Stimulated activated CD4-positive, alpha-beta T cell treated with anti-CD3 and anti-CD28 coated beads, TNF-alpha, amount 100 ng/mL, for 48 hours (primary cell): ENCODE measurements around the gene LILRA6.
"Not testable (repeated sequence)": the region's sequence is repeated elsewhere in the genome, so short reads cannot be mapped to it uniquely, and the experiment has no call there.

Experiments
- DNase-seq, 3 donors: peaks; one replicate each; pipeline ENCODE4 v3.0.0-alpha.2; 2020; ENCODE audit warnings: low read depth in 3 of 3

The LILRA6 gene

GRCh38 chr19:54231077-54231931 is 11.3 kb downstream of the LILRA6 start:
- peak; percentile 66 to 93 (median 82) for DNase-seq

- no peak for DNase-seq
Measured at GRCh38 chr19:54230031-54230430, 12.6 kb downstream of the LILRA6 start.

DNA sequence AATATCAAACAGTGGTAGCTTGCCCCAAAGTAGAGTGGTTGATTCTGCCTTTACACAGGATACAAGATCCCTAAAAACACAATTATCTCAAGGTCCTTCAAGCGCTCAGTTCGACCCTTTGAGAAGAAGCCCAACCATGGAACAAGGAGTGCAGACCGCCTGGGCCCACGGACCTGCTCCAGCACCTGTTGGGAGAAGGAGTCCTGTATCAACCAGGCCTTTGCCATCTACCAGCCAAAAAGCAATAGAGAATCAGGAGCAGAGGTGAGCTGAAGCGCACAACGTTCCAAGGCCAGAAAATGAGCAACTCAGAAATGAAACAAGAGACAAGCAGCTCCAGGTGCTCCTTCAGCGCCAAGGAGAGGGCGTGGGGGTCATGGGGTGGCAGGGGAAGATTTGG is 13.4 kb downstream of the LILRA6 start:
- DNase-seq: no peak

GRCh38 chr19:54224619-54225018 is 18.0 kb downstream of the LILRA6 start:
- not testable (repeated sequence) for DNase-seq

DNA sequence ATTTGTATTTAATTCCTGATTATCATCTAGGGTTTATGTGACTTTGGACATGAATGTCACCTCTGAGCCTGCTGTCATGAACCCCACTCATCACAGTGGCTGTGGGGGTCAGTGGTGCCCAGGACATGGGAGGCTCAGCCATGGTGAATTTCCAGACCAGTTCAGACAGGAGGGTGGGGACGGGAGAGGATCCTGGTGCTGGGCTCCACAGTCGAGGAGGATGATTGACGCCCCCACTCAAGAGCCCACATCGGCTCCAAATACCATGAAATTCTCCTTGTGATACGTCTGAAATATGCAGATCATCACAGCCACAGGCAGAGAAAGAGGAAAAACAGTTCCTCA is 18.7 kb downstream of the LILRA6 start:
- DNase-seq: not testable (repeated sequence)

DNA sequence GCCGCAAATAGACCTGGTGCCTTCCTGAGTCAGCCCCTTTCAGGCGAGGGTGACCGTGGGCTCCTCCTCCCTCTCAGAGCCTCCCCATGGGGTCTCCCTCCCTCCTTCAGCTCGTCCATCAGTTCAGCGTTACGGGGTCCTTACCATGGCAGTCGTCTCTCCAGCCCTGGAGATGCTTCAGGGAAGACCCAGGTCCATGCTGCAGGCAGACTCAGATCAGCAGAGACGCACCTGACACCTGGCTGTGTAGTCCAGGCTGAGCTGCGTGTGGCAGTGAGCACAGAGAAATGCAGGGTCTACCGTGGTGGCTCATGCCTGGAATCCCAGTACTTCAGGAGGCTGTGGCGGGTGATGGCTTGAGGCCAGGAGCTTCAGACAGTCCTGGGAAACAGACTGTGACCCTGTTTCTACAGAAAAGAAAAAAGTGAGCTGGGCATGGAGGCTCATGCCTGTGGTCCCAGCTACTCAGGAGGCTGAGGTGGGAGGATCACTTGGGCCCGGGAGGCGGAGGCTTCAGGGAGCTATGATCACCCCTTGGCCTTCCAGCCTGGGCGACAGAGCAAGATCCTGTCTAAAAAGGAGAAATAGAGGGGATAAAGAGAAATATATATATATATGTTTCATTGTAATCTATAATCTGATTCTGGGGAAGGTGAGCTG is 19.2 kb downstream of the LILRA6 start:
- not testable (repeated sequence) for DNase-seq

- not testable (repeated sequence) for DNase-seq
Measured at GRCh38 chr19:54222474-54223276, 19.9 kb downstream of the LILRA6 start, which contains the start of gene LILRB3. Gene LILRB3 (minus strand): TSS chr19:54223007. CDS start chr19:54222976, 31 bp downstream.

DNA sequence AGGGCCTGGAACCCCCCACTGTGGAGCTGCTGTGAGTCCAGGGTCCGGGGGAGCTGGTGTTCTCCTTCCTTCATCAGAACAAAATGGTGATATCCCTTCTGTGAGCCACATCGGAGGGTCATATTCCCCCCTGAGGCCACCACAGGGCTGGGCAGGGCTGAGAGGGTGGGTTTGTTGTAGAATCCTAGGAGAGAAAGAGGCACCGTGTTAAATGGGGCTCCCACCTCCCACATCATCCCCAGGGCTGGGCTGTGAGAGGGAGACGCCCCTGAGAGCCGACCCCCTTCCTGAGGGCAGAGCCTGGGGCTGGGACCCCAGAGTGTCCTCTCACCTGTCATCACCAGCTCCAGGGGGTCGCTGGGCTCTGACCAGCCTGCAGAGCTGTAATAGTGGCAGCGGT is 20.6 kb downstream of the LILRA6 start:
- DNase-seq: not testable (repeated sequence)

DNA sequence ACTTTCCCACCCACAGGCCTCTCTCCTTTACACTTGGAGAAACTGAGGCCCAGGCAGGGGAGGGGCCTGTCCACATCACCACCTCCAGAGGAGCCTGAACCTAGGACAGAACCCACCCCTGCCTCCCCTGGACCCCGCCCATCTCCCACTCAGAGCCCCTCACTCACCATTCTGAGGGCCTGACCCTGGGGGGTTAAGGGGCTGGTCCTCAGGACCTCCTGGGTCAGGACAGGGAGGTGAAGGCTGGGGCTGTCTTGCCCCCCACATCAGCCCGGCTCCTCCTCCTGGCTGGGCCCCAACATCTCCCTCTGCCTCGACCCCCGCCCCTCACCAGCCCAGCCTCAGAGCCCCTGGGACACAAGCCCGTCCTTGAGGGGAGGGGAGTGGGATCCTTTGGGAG is 22.9 kb downstream of the LILRA6 start:
- not testable (repeated sequence) for DNase-seq

DNA sequence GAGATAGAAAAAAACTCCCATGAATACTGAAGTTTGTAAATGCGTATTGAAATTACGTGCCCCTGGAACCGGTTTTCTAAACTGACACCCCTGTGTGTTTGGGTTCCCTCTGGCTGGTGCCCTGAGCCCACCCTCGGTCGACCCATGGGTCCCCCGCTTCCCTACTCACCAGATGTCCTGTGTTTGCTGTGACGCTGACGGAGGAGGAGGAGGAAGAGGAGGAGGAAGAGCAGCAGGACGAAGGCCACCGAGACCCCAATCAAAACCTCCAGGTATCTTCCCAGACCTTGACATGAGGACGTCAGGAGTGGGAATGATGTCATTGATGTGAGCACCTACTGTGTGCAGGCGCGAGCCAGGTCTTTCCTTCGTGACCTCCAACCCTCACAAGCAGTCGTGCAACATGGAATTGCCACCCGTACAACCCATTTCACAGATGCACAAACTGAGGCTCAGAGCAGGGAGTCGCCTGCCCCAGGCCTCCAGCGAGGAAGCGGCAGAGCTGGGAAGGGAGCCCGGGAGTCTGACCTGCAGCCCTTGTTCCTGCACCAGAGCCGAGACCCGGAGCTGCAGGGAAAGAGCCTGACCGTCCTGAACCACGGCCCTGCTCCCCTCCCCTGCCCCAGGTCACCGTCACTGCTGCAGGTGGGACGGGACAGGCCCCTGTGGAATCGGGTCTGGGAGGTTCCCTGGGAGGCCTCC is 23.5 kb downstream of the LILRA6 start:
- no peak for DNase-seq

DNA sequence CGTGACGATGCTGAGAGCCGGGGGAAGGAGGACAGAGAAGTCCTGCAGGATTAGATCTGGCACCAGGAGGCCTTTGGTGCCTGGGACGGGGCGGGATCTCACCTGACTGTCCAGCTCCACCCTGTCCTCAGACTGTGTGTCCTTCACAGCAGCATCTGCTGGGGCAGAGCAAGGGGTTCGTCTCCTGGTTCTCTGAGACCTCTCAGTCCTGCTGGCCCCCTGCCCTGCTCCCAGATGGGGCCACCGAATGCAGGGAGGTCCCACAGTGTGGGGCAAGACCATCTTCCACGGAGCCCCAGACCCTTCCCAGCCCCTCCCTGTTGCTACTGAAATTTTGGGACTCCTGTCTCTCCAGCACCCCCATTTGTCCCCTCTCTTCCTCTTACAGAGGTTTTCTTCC is 24.3 kb downstream of the LILRA6 start:
- no peak for DNase-seq

DNA sequence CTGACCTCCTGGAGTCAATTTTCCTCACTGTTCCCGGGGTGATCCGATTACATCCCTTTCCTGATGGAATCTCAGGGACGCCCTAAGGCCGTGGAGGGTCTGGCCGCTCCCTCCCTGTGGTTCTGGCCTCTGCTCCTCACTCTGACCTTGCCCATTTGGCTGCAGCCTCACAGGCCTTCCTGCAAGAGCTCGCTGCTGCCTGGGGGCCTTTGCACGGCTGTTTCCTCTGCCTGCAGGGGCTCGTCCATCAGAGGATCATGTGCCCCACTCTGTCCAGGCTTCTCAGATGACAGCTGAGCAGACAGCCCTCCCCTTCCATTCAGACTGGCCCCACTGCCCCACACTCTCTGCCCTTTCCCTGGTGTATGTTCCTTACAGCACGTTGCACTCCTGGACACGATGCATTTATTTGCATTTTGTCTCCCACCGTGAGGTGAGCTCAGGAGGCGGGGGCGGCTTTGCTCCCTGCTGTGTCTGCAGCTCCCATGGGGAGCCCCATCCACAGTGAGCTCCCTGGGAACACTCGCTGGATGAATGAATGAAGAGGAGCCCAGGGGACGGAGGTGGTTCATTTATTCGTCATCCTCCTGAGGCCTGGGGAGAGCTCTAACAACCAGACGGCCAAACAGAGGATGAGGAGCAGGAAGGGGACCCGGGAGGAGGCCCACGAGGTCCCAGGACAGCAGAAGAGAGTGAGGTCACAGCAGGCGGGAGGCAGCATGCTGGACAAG is 24.9 kb downstream of the LILRA6 start:
- not testable (repeated sequence) for DNase-seq

GRCh38 chr19:54216869-54217268 is 25.7 kb downstream of the LILRA6 start:
- no peak for DNase-seq

DNA sequence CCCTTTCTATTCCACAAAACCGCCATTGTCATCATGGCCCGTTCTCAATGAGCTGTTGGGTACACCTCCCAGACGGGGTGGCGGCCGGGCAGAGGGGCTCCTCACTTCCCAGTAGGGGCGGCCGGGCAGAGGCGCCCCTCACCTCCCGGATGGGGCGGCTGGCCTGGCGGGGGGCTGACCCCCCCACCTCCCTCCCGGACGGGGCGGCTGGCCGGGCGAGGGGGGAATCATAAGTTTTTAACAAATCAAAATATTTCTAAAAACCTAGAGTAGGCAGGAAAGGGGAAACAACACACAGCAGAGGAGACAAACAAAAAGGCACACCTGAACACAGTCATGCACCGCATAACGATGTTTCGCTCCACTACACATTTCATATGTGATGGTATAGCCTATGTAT is 27.9 kb downstream of the LILRA6 start:
- not testable (repeated sequence) for DNase-seq

- not testable (repeated sequence) for DNase-seq
Measured at GRCh38 chr19:54214217-54214616, 28.4 kb downstream of the LILRA6 start.

- no peak for DNase-seq
Measured at GRCh38 chr19:54211235-54211634, 31.4 kb downstream of the LILRA6 start.

DNA sequence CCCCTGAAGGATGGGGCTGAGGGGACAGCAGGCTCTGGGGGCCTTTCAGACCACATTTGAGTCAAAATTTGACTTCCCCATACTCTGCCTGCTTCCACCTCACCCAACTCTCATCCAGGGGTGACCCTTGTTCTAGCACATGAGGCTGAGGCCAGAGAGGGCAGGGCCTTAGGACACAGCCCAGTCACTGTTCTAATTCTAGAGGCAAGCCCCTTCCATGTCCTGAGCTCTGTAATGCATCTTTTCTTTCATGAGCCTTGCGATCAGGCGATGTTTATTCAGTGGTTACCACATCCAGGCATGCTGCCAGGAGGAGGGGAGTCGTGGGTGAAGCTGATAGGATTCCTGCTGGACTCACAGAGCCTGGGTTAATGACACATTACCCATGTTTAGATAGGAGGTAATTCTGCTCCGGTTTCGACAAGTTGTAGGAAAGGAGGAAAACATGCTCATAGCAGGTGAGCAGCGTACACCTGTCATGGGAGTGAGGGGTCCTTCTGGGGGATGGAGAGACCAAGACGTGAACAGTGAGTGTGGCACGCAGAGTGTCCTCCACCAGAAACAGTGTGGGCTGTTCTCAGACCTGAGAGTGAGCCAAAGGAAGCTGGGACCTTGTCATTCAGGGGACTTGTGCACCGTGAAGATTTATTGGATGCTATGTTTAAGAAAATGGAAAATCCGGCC is 32.6 kb downstream of the LILRA6 start:
- DNase-seq: no peak

DNA sequence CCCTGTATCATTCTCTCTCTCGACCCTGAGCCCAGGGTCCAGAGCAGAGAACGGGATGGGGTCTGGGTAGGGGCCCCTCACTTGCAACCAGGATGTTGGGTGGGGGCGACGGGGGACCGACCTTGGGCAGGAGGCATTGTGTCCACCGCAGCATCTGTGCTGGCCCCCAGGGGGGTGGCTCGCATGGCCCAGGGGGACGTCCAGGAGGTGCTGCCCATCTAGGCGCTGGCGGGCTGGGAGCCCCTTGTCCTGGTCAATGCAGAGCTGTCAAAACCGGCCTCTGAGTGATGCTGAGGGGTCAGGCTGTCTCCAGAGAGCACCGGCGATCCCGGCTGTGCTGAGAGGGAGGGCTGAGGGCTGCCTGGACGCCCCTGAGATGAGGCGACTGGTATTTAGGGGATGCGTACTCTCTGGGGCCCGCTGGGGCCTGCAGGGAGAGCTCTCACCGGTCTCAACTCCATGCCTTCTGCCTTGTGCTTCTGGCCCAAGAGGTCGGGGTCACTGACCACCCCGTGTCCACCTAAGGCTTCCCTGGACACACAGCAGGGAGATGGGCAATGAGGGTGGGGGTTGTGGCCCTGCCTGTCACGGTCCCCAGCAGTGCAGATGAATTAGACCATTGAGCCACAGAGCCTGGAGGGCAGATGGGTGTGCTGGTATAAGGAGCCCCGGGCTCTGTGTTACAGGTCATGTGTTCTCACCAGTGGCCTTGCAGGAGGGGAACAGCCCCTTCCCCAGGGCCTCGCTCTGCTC is 33.4 kb downstream of the LILRA6 start:
- no peak for DNase-seq

GRCh38 chr19:54208784-54209057 is 33.9 kb downstream of the LILRA6 start:
- DNase-seq: no peak
